Fibroblast of villous mesenchyme (primary cell): ENCODE results near the gene USP3. TPM values are rescaled to one million over a fixed set of nuclear protein-coding genes. Genes with fewer than 3 reads are reported as not detected.
A peak's percentile ranks its signal among the peaks of the same experiment; 100 is the strongest.

ENCODE experiments used
- DNase-seq: peaks from one replicate; pipeline ENCODE4 v3.0.0-alpha.2; 2010; ENCODE audit warnings: low read depth
- H3K4me3 ChIP-seq: 2 replicates; pipeline ENCODE4 v1.5.1; 2011; ENCODE audit warnings: low read depth, mild to moderate bottlenecking, low read length
- CTCF ChIP-seq: IDR thresholded peaks from 2 replicates; pipeline ENCODE4 v1.5.1; 2012; ENCODE audit warnings: low read depth, mild to moderate bottlenecking, low read length; ENCODE audit not compliant: insufficient read depth
- total RNA-seq: library from RNA; depleted of rRNA; stranded (reverse); fragments of >200 nt; gene quantifications from 2 replicates; pipeline ENCODE4 v1.2.3, GENCODE V29; 2012

USP3 gene
- total RNA-seq, 1 donor = 34.1 TPM

GRCh38 chr15:63495780-63496488 lies 8.5 kb upstream of the USP3 start:
- TF ChIP-seq CTCF = no peak
- no peak for DNase-seq
- no peak overlapping the region for H3K4me3 ChIP-seq

GRCh38 chr15:63497642-63498467 lies 6.5 kb upstream of the USP3 start:
- DNase-seq = peak; percentile 79
- H3K4me3 ChIP-seq = no peak overlapping the region
- TF ChIP-seq CTCF = no peak

GRCh38 chr15:63499175-63499549 lies 5.2 kb upstream of the USP3 start:
- H3K4me3 ChIP-seq = no peak overlapping the region
- no peak for TF ChIP-seq CTCF
- DNase-seq = no peak

- DNase-seq = no peak
- H3K4me3 ChIP-seq = no peak overlapping the region
These were observed 4.8 kb upstream of the USP3 start for GRCh38 chr15:63499611-63500010.

GRCh38 chr15:63500265-63501250 lies 3.8 kb upstream of the USP3 start:
- DNase-seq = no peak
- no peak for TF ChIP-seq CTCF
- no peak overlapping the region for H3K4me3 ChIP-seq

More at GRCh38 chr15:63499611-63500010, 4.8 kb upstream of the USP3 start:
- TF ChIP-seq CTCF = no peak
